ENCODE results near the gene SMIM45.

Gene SMIM45

DNA sequence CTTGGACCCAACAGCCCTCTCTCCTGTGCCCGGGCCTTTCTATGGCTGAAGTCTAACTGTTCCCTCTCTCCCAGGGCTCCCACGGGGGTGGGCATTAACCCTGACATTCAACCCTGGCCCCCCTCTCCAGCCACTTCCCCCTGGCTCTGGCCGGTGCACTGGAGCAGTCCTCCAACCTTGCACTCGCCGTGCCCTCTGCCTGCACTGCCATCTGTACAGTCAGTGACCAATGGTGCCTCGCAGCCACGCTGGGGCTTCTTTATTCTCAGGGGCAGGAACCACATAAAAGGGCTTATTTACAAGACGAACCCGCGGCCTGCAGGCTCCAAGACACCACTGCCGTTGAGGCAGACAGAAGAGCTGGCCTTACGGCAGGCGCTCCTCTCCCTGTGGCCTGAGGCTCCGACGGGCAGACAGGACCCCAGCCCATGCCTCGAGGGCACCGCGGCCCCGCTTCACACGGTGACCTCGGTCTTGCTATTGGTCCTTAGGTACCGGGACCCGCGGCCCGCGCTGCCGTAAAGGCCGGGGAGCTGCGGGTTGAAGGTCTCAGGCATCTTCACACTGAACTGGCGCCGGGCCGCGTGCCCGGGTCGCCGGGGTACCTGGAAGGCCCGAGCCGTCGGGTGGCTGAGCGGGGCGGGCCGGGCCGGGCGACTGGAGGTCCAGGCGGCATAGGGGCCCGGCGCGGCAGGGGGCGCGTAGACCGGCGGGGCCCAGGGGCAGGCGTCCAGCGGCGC is 42.5 kb upstream of the SMIM45 start:
- Histone ChIP-seq H3K36me3 (ENCODE audit: control insufficient read depth in 2 of 2, insufficient read depth in 2 of 2, low read length in 1 of 2) (peaks cover 28 to 29% of the 10 kb centered on the region in 2 donors), H3K4me3 (ENCODE audit: low read length in 2 of 2) (no peak overlapping the region), H3K4me1 (ENCODE audit: control insufficient read depth in 2 of 2, insufficient read depth in 2 of 2, low read length in 2 of 2) (peaks cover 0 to 7% of the 10 kb centered on the region in 2 donors), H3K27me3 (ENCODE audit: control insufficient read depth in 2 of 2, insufficient read depth in 1 of 2, low read length in 1 of 2) (peaks cover 57 to 69% of the 10 kb centered on the region in 2 donors), H3K9me3 (ENCODE audit: control insufficient read depth in 2 of 2, insufficient read depth in 1 of 2, low read length in 1 of 2) (no peaks in the 10 kb centered on the region), H3K27ac (ENCODE audit: low read depth in 1 of 2, low read length in 1 of 2) (peak overlapping the region in 1 of 2 donors; percentile 44)
- WGBS, result 37% methylated on average over 55 of the region's 55 CpGs
- DNase-seq (ENCODE audit: low read depth in 6 of 9, low spot score in 9 of 9), result no peak

DNA sequence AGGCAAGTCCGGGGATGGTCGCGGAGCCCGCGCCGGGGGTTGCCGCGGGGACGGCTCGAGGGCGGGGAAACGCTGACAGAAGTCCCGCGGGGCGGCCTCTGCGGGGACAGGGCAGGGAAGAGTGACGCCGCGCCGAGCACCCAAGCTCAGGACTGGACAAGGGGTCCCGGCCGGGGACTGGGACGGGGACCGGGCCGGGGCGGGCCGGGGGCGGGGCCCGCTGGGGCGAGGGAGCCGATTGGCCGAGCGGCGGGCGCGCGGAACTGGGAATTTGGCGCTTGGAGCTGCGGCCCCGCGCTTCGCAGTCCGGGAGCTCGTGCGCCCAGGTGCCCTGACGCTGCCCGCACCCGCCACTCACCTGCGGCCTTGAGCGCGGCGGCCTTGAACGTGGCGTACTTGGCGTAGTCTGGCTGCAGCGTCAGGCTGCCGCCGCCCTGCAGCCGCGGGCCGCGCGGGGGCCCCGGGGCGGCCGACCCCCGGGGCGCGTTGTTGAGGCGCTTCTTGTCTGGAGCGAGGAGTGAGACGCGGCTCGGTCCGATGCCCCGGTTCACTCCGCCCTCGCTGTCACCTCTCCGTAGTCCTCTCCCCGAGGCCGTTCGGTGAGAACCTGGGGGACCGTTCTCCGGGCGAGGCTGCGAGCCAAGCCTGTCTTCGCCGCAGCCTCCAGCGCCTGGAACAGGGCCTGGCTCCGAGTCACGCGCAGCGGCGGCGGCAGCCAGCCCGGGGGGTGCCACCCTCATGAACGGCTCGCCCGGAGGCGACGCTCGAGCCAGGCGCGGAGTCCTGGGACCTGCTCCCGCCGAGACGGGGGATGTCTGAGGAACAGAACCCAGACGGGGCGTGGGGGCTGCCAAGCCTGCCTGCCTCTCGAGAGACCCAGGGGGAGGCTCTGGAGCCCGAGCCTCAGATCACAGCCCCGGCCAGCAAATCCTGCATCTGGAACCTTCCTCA is 41.6 kb upstream of the SMIM45 start:
- Histone ChIP-seq H3K27me3 (ENCODE audit: control insufficient read depth in 2 of 2, insufficient read depth in 1 of 2, low read length in 1 of 2) (peaks cover 64 to 76% of the 10 kb centered on the region in 2 donors), H3K4me1 (ENCODE audit: control insufficient read depth in 2 of 2, insufficient read depth in 2 of 2, low read length in 2 of 2) (peaks cover 0 to 10% of the 10 kb centered on the region in 2 donors), H3K4me3 (ENCODE audit: low read length in 2 of 2) (peak overlapping the region in 1 of 2 donors; percentile 23), H3K9me3 (ENCODE audit: control insufficient read depth in 2 of 2, insufficient read depth in 1 of 2, low read length in 1 of 2) (no peaks in the 10 kb centered on the region), H3K27ac (ENCODE audit: low read depth in 1 of 2, low read length in 1 of 2) (no peak overlapping the region), H3K36me3 (ENCODE audit: control insufficient read depth in 2 of 2, insufficient read depth in 2 of 2, low read length in 1 of 2) (peaks cover 20 to 21% of the 10 kb centered on the region in 2 donors)
- no peak for DNase-seq (ENCODE audit: low read depth in 6 of 9, low spot score in 9 of 9)
- 3% methylated on average over 112 of the region's 112 CpGs for WGBS

DNA sequence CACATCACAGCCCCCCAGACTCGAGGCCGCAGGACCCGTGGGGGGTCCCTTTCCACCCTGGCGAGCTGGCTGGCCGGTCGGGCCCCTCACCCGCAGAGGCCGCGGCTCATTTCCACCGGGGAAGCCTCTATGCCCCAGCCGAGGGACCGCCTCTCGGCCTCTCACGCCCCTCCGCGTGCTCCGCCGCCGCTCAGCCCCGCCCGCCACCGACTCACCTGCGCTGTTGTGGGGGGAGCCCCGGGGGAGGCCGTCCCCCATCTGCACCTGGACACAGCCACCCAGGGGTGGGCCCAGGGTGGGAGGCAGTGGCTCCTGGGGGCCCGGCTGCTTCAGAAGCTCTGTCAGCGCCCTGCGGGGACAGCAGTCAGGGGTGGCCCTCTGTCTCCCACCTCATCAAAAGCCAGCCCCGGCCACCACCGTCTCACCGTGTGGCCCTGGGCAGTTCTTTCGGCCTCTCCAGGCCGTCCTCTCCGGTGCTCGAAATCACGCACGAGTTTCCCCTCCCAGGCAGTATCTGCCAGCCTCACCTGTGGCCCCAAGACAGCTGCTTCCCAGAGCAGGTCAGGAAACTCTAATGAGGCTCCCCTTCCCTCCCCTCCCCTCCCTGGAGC is 40.8 kb upstream of the SMIM45 start:
- 9% methylated on average over 37 of the region's 37 CpGs for WGBS
- no peak for DNase-seq (ENCODE audit: low read depth in 6 of 9, low spot score in 9 of 9)
- Histone ChIP-seq H3K27ac (ENCODE audit: low read depth in 1 of 2, low read length in 1 of 2) (no peak overlapping the region), H3K9me3 (ENCODE audit: control insufficient read depth in 2 of 2, insufficient read depth in 1 of 2, low read length in 1 of 2) (no peaks in the 10 kb centered on the region), H3K36me3 (ENCODE audit: control insufficient read depth in 2 of 2, insufficient read depth in 2 of 2, low read length in 1 of 2) (peaks cover 13 to 15% of the 10 kb centered on the region in 2 donors), H3K4me3 (ENCODE audit: low read length in 2 of 2) (peak overlapping the region in 1 of 2 donors; percentile 23), H3K27me3 (ENCODE audit: control insufficient read depth in 2 of 2, insufficient read depth in 1 of 2, low read length in 1 of 2) (peaks cover 72 to 84% of the 10 kb centered on the region in 2 donors), H3K4me1 (ENCODE audit: control insufficient read depth in 2 of 2, insufficient read depth in 2 of 2, low read length in 2 of 2) (peaks cover 0 to 12% of the 10 kb centered on the region in 2 donors)

DNA sequence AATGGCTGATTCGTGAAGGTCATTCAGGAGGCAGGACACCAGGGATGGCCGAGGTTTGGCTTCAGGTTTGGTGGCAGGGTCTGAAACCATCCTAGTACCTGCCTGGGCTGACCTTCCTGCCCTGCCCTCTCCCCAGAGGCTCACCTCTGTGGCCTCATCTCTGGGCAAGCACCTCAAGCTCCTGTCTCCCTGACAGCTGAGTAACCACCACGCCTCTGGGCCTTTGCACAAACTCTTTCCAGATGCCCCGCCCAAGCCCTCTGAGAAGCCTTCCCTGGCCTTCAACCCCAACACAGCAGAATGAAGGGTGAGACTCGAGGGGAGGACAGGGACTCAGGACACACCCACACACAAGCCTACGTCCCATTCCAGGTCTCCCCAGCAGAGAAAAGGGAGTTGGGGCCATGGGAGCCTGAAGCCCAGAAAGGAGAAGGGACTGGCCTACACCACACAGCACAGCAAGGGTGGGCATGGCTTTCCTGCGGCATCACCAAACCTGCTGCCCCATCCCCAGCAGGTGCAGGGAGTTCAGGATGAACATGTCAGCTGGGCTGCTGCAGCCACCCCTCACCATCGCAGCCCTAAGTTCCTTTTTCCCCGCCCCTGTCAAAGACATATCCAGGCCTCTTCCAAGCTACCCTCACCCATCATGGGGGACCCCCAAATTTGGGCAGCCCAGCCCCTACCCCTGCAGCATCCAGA is 39.5 kb upstream of the SMIM45 start:
- WGBS, result 86% methylated on average over 9 of the region's 9 CpGs
- Histone ChIP-seq H3K4me3 (ENCODE audit: low read length in 2 of 2) (no peak overlapping the region), H3K27ac (ENCODE audit: low read depth in 1 of 2, low read length in 1 of 2) (no peak overlapping the region), H3K36me3 (ENCODE audit: control insufficient read depth in 2 of 2, insufficient read depth in 2 of 2, low read length in 1 of 2) (peaks cover 4 to 6% of the 10 kb centered on the region in 2 donors), H3K9me3 (ENCODE audit: control insufficient read depth in 2 of 2, insufficient read depth in 1 of 2, low read length in 1 of 2) (no peaks in the 10 kb centered on the region), H3K4me1 (ENCODE audit: control insufficient read depth in 2 of 2, insufficient read depth in 2 of 2, low read length in 2 of 2) (peaks cover 0 to 12% of the 10 kb centered on the region in 2 donors), H3K27me3 (ENCODE audit: control insufficient read depth in 2 of 2, insufficient read depth in 1 of 2, low read length in 1 of 2) (peaks cover 83 to 98% of the 10 kb centered on the region in 2 donors)
- no peak for DNase-seq (ENCODE audit: low read depth in 6 of 9, low spot score in 9 of 9)

DNA sequence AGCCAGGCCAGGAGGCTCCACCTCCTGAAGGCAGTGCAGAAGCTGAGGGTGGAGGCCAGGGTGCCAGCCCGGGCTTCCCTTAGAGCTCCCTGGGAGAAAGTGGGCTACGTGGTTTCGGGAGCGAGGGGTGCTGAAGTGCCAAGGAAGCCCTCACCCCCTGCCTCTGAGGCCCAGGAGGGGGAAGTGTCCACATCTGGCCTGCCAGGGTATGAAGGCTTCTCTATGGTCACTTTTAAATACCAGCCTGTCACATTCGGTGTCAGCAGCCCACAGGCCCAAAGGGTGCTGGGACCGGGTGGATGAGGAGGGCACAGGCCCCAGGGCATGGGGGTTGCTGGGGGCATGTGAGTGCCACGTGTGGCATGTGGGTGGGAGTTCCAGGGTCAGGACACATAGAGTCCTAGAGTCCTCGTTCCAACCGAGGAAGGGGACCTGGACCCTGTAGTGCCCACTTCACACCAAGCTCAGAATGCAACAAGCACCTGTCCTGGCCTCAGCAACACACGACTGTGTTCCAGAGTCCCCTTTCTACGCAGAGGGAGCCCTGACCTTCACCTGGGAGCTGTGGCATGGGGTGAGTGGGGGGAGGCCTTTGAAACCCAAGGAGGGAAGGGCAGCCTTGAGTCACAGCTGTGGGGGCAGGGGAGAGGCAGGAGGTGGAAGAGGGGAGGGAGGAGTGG is 38.8 kb upstream of the SMIM45 start:
- H3K4me1 ChIP-seq (ENCODE audit: control insufficient read depth in 2 of 2, insufficient read depth in 2 of 2, low read length in 2 of 2), result peaks cover 0 to 18% of the 10 kb centered on the region in 2 donors
- no peak overlapping the region for H3K4me3 ChIP-seq (ENCODE audit: low read length in 2 of 2)
- H3K27me3 ChIP-seq (ENCODE audit: control insufficient read depth in 2 of 2, insufficient read depth in 1 of 2, low read length in 1 of 2), result peaks cover 88 to 98% of the 10 kb centered on the region in 2 donors
- H3K9me3 ChIP-seq (ENCODE audit: control insufficient read depth in 2 of 2, insufficient read depth in 1 of 2, low read length in 1 of 2), result peaks cover 0 to 3% of the 10 kb centered on the region in 2 donors
- WGBS, result 79% methylated on average over 11 of the region's 11 CpGs
- no peak overlapping the region for H3K27ac ChIP-seq (ENCODE audit: low read depth in 1 of 2, low read length in 1 of 2)
- no peaks in the 10 kb centered on the region for H3K36me3 ChIP-seq (ENCODE audit: control insufficient read depth in 2 of 2, insufficient read depth in 2 of 2, low read length in 1 of 2)
- no peak for DNase-seq (ENCODE audit: low read depth in 6 of 9, low spot score in 9 of 9)

DNA sequence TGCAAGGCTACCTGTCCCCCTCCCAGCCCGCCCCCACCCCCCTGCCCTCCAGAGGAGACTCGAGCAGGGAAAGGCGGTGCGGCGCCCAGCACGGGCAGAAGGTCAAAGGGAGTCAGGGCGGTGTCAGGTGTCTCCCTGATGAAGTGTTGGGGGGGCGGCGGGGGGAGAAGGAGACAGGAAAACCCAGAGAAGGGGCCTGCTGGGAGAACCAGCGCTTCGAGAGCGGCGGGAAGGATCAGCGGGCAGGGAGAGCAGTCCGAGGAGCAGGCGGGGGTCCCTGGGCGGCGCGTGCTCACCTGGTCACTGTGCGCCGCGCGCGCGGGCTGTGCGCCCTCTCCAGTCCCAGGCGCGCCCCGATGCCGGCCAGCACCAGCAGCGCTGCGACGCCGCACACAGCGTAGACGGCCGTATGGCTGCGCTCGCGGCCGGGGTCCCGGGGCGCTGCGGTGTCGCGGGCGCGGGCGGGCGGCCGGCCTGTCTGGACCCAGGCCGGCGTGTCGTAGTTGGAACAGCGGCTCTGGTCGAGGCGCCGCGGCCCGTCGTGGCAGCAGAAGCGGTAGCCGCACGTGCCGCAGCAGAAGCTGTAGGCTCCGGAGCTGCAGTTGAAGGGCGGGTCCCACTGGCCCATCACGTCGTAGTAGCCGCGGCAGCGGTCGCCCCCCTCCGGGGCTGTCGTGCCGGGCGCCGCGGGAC is 38.0 kb upstream of the SMIM45 start:
- peaks cover 92 to 98% of the 10 kb centered on the region in 2 donors for H3K27me3 ChIP-seq (ENCODE audit: control insufficient read depth in 2 of 2, insufficient read depth in 1 of 2, low read length in 1 of 2)
- WGBS, result 7% methylated on average over 79 of the region's 79 CpGs
- DNase-seq (ENCODE audit: low read depth in 6 of 9, low spot score in 9 of 9), result no peak
- H3K4me1 ChIP-seq (ENCODE audit: control insufficient read depth in 2 of 2, insufficient read depth in 2 of 2, low read length in 2 of 2), result peaks cover under 1 to 26% of the 10 kb centered on the region in 2 donors
- H3K9me3 ChIP-seq (ENCODE audit: control insufficient read depth in 2 of 2, insufficient read depth in 1 of 2, low read length in 1 of 2), result peaks cover 0 to 4% of the 10 kb centered on the region in 2 donors
- no peaks in the 10 kb centered on the region for H3K36me3 ChIP-seq (ENCODE audit: control insufficient read depth in 2 of 2, insufficient read depth in 2 of 2, low read length in 1 of 2)
- no peak overlapping the region for H3K27ac ChIP-seq (ENCODE audit: low read depth in 1 of 2, low read length in 1 of 2)
- H3K4me3 ChIP-seq (ENCODE audit: low read length in 2 of 2), result peak overlapping the region in 1 of 2 donors; percentile 48

DNA sequence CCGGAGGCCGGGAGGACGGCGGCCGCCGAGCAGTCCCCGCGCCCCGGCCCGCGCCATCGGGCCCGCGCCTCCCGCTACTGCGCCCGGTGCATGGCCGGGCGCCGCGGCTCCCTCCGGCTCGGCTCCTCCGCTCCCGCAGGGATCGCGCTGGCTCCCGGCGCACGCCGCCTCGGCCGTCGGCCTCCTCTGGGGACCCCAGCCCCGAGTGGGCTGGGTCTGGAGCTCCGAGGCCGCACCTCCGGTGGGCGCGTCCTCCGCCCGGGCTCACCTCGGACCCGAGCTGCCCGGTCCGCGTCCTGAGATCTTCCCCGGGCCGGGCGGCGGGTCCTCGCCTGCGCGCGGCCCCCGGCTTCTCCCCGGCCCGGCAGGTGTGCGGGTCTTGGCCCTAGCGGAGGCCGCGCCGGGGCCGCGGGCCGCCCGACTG is 37.3 kb upstream of the SMIM45 start:
- H3K4me3 ChIP-seq (ENCODE audit: low read length in 2 of 2), result peak overlapping the region in 1 of 2 donors; percentile 48
- H3K4me1 ChIP-seq (ENCODE audit: control insufficient read depth in 2 of 2, insufficient read depth in 2 of 2, low read length in 2 of 2), result peaks cover 7 to 32% of the 10 kb centered on the region in 2 donors
- 2% methylated on average over 67 of the region's 67 CpGs for WGBS
- peaks cover 0 to 4% of the 10 kb centered on the region in 2 donors for H3K9me3 ChIP-seq (ENCODE audit: control insufficient read depth in 2 of 2, insufficient read depth in 1 of 2, low read length in 1 of 2)
- no peak overlapping the region for H3K27ac ChIP-seq (ENCODE audit: low read depth in 1 of 2, low read length in 1 of 2)
- H3K36me3 ChIP-seq (ENCODE audit: control insufficient read depth in 2 of 2, insufficient read depth in 2 of 2, low read length in 1 of 2), result no peaks in the 10 kb centered on the region
- no peak for DNase-seq (ENCODE audit: low read depth in 6 of 9, low spot score in 9 of 9)
- H3K27me3 ChIP-seq (ENCODE audit: control insufficient read depth in 2 of 2, insufficient read depth in 1 of 2, low read length in 1 of 2), result peaks cover 92 to 98% of the 10 kb centered on the region in 2 donors

Measured in thymus (tissue), 11 donors.